PFSK-1 (cell line): ENCODE measurements around the gene FAM20A.

Source experiments
- FOXP2 ChIP-seq: optimal IDR thresholded peaks from 2 replicates; pipeline ENCODE3; 2011; ENCODE audit warnings: borderline replicate concordance, control low read depth, inconsistent platforms; ENCODE audit not compliant: insufficient read depth; ENCODE audit errors: extremely low read length, extremely low read depth
- POLR2AphosphoS5 ChIP-seq: IDR thresholded peaks from 2 replicates; pipeline ENCODE4 v1.6.1; 2012; ENCODE audit warnings: low read depth, mild to moderate bottlenecking, control low read depth, low read length, moderate library complexity
- SIN3A ChIP-seq: IDR thresholded peaks from 2 replicates; pipeline ENCODE4 v1.6.1; 2012; ENCODE audit warnings: mild to moderate bottlenecking, low read length, moderate library complexity, borderline replicate concordance; ENCODE audit not compliant: insufficient read depth
- TAF1 ChIP-seq: IDR thresholded peaks from 2 replicates; pipeline ENCODE4 v1.6.1; 2012; ENCODE audit warnings: low read length, control low read depth, borderline replicate concordance; ENCODE audit not compliant: insufficient read depth
- TF ChIP-seq, protein P1 (sequence below), 2 experiments: IDR thresholded peaks; 2 replicates each; pipeline versions ENCODE4 v1.6.1 to v1.8.0; 2011 to 2012; ENCODE audit warnings: low read depth in 2 of 2, low read length in 2 of 2, control low read depth in 1 of 2, inconsistent platforms in 1 of 2, mild to moderate bottlenecking in 1 of 2, moderate library complexity in 1 of 2; ENCODE audit not compliant: insufficient read depth in 1 of 2

FAM20A gene

DNA sequence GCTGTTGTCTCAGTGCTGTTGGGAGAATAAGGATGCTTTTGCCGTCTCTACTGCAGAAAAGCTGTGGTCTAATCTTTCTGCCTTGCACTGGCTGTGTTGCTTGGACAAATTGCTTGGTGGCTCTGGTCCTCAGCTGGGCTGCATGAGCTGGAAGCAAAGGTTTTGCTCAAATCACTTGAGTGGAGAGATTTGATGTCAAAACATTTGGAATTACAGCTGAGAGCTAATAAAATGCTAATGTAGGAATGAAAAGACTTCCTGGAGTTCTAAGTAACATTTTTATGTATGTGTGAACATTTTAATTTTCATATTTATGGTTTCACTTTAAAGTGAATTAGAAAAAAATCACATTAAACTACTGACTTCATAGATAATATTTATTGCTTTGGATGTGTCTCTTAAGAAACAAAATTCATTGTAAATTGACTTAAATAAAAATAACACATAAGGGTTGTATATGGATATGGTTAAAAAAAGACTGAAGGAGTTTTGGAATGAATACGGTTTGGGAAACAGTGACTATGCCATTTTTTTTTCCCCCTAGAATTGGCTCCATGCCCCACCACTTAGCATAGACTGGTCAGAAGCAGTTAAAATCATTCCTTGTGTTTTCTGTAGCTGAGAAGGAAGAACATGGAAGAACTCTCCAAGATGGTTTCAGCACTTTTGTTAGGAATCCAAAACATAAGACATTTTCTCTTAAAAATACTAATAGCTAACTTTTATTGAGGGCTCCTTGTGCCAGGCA, 39.2 kb upstream of the FAM20A start:
- no peak for TF ChIP-seq TAF1
- TF ChIP-seq, protein P1, sequence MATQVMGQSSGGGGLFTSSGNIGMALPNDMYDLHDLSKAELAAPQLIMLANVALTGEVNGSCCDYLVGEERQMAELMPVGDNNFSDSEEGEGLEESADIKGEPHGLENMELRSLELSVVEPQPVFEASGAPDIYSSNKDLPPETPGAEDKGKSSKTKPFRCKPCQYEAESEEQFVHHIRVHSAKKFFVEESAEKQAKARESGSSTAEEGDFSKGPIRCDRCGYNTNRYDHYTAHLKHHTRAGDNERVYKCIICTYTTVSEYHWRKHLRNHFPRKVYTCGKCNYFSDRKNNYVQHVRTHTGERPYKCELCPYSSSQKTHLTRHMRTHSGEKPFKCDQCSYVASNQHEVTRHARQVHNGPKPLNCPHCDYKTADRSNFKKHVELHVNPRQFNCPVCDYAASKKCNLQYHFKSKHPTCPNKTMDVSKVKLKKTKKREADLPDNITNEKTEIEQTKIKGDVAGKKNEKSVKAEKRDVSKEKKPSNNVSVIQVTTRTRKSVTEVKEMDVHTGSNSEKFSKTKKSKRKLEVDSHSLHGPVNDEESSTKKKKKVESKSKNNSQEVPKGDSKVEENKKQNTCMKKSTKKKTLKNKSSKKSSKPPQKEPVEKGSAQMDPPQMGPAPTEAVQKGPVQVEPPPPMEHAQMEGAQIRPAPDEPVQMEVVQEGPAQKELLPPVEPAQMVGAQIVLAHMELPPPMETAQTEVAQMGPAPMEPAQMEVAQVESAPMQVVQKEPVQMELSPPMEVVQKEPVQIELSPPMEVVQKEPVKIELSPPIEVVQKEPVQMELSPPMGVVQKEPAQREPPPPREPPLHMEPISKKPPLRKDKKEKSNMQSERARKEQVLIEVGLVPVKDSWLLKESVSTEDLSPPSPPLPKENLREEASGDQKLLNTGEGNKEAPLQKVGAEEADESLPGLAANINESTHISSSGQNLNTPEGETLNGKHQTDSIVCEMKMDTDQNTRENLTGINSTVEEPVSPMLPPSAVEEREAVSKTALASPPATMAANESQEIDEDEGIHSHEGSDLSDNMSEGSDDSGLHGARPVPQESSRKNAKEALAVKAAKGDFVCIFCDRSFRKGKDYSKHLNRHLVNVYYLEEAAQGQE (IDR thresholded peaks at IDR 0.05; ENCODE audit: insufficient read depth in 1 of 2, low read depth in 2 of 2, low read length in 2 of 2) = no peak
- no peak for TF ChIP-seq POLR2AphosphoS5
- no peak for TF ChIP-seq SIN3A
- TF ChIP-seq FOXP2 = no peak

DNA sequence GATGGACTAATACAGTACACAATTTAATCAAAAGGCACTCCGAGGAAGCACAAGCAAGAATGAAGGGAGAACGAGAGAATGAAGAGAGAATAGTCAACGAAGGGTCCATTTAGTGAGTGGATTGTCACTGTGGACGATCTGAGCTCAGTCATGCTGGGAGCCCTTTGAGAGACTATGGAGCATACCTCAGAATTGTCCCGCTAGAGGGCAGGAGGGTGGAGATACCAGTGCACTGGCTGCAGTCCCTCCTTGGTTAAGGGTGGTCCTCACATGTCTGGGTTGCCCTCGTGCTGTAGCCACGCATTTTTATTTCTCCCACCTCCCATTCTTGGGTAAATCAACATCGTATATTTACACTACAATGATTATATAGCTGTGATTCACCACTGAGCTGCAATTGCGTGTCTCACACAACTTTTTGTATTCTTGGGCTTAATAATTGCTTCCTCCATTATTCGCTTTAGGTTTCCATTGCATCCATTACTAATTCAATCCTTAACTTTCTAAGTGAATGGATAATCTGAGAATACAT, 33.2 kb upstream of the FAM20A start:
- TF ChIP-seq SIN3A (no peak), TAF1 (no peak)

DNA sequence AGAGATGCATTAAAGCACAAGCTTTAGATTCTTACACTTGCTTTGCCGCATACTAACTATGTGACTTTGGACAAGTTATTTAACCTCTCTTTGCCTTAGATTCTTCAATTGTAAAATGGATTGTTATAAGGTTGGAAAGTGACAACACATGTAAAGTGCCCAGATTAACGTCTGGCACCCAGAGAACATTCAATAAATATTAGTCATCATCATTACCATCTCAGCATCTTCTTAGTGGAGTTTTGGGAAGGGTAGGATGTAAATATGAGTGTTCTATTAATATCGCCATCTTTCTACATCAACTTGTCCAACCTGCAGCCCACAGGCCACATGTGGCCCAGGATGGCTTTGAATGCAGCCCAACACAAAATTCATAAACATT, 27.4 kb upstream of the FAM20A start:
- no peak for TF ChIP-seq FOXP2
- TF ChIP-seq, protein P1 (IDR thresholded peaks at IDR 0.05; ENCODE audit: insufficient read depth in 1 of 2, low read depth in 2 of 2, low read length in 2 of 2) = no peak
- TF ChIP-seq POLR2AphosphoS5 = no peak
- no peak for TF ChIP-seq TAF1
- no peak for TF ChIP-seq SIN3A

DNA sequence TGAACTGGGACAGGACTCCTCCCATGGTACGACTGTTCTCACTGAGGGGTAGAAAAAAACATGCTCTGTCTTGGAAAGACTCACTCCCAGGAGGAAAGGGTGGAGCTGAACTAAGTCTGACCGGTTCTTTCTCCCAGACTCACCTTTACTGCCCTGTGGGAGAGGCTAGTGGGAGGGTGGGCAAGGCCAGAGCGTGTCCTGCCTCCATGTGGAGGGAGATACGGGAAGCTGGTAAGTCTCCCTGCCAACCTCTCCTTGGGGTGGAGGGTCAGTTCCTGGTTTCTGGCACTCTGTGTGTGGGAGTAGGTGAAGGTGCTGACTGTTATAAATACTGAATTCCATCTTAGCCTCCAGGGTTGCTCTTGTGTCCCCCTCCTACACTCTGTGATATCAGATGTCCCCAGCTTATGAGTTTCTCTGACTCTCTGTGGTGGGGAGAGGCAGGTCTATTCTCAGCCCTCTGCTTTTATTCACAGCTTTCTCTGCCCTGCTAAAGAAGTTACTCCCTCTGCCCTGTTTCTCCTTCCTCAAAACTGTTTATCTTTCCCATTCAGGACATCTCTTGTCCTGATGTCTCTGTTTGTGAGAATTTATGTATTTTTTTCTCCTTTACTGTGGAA, 26.9 kb upstream of the FAM20A start:
- TF ChIP-seq SIN3A (no peak), POLR2AphosphoS5 (no peak), FOXP2 (no peak)

DNA sequence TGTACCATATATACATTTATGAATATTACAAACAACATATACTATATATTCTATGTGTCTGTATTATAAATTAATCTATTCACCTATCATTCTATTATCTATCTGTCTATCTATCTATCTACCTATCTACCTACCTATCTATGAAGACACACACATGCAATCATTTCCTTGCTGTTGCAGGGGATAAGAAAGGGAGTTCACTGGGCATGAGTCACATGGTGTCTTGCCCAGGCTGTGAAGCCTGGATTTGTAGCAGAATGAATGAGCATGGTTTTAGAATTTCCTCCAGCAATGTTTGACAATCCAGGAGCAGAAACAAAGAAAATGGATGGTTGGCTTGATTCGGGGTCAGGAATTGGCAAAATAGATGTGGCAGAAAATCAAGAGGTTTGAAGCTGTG, 23.2 kb upstream of the FAM20A start:
- TF ChIP-seq FOXP2 (no peak), TAF1 (no peak), POLR2AphosphoS5 (no peak), SIN3A (no peak)
- TF ChIP-seq, protein P1 (IDR thresholded peaks at IDR 0.05; ENCODE audit: insufficient read depth in 1 of 2, low read depth in 2 of 2, low read length in 2 of 2) = no peak

DNA sequence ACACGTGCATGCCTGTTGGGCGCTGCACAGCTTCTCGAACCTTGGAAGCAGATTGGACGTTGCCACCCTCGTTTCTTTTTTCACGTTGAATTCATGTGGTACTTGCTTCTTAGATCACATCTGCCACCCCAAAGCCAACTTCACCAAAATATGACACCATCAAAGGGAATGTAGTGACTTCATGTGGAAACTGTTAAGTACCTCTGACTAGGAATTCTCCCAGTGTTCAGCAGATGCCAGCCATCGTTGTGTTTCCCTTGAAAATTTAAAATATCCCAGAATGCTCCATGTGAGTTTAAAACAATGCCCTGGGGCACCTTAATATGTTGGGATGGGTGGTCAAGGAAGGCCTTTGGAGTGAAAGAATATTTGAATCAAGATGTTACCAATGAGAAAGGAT, 22.6 kb upstream of the FAM20A start:
- TF ChIP-seq SIN3A (no peak), FOXP2 (no peak), POLR2AphosphoS5 (no peak), TAF1 (no peak)
- TF ChIP-seq, protein P1 (IDR thresholded peaks at IDR 0.05; ENCODE audit: insufficient read depth in 1 of 2, low read depth in 2 of 2, low read length in 2 of 2) = no peak
